UCSD-AML1 (cell line): ENCODE data around the gene MOV10L1.
"Not testable (repeated sequence)": the region's sequence is repeated elsewhere in the genome, so short reads cannot be mapped to it uniquely, and the experiment has no call there.

Experiments used
- DNase-seq: peaks from one replicate; lab custom pipeline; 2025; ENCODE audit not compliant: unreplicated experiment; lab: John Stamatoyannopoulos, UW

Gene MOV10L1

GRCh38 chr22:50199829-50200460, 110.1 kb downstream of the MOV10L1 start:
- DNase-seq = peak; percentile 36

- peak; percentile 94 for DNase-seq
Observed at GRCh38 chr22:50200461-50201190, 110.8 kb downstream of the MOV10L1 start, which contains the start of gene SELENOO. TSS of gene SELENOO (plus strand) at chr22:50201011. CDS start at chr22:50201037, 26 bp downstream.

- peak; percentile 21 for DNase-seq
Observed at GRCh38 chr22:50201191-50202129, 111.7 kb downstream of the MOV10L1 start.

GRCh38 chr22:50202130-50202666, 112.4 kb downstream of the MOV10L1 start:
- DNase-seq = no peak

- no peak for DNase-seq
Observed at GRCh38 chr22:50203288-50203687, 113.5 kb downstream of the MOV10L1 start.

GRCh38 chr22:50204571-50204970, 114.8 kb downstream of the MOV10L1 start:
- DNase-seq = no peak

GRCh38 chr22:50204998-50205397, 115.2 kb downstream of the MOV10L1 start:
- DNase-seq = not testable (repeated sequence)

- no peak for DNase-seq
Observed at GRCh38 chr22:50205781-50206569, 116.2 kb downstream of the MOV10L1 start.

- DNase-seq = peak; percentile 28
Observed at GRCh38 chr22:50206599-50206998, 116.8 kb downstream of the MOV10L1 start.

GRCh38 chr22:50207383-50208140, 117.8 kb downstream of the MOV10L1 start:
- no peak for DNase-seq

- no peak for DNase-seq
Observed at GRCh38 chr22:50208430-50208938, 118.7 kb downstream of the MOV10L1 start.

- no peak for DNase-seq
Observed at GRCh38 chr22:50208939-50209892, 119.4 kb downstream of the MOV10L1 start.

- peak; percentile 51 for DNase-seq
Observed at GRCh38 chr22:50209893-50210292, 120.1 kb downstream of the MOV10L1 start.

GRCh38 chr22:50210378-50211139, 120.8 kb downstream of the MOV10L1 start:
- no peak for DNase-seq

- DNase-seq = no peak
Observed at GRCh38 chr22:50211147-50211546, 121.3 kb downstream of the MOV10L1 start.
